OCI-M2 (cell line): ENCODE results near the gene HYPK.

ENCODE experiments used
- DNase-seq: peaks from one replicate; lab custom pipeline; 2025; ENCODE audit not compliant: unreplicated experiment; lab: John Stamatoyannopoulos, UW

HYPK gene, protein sequence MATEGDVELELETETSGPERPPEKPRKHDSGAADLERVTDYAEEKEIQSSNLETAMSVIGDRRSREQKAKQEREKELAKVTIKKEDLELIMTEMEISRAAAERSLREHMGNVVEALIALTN

GRCh38 chr15:43800286-43801141 is at the start of gene HYPK:
Gene HYPK (plus strand): TSS chr15:43800599. CDS start chr15:43800623, 24 bp downstream.
- DNase-seq, result peak; percentile 34

- no peak for DNase-seq
Measured at GRCh38 chr15:43751885-43752284, 48.5 kb upstream of the HYPK start.

DNA sequence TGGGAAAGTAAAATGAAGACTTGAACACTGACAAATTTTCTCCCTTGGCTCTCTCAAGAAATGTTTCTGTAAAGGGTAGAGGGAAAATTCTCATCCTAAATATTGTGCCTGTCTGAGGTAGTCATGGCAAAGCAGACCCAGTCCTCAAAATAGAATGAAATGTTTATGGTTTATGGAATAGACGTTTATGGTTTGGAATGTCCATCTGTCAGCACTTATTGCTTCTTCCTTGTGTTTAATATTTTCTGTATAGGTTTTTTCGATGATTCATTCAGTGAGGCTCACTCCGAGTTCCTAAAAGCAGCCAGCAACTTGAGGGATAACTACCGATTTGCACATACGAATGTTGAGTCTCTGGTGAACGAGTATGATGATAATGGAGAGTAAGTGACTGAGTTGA is 37.6 kb upstream of the HYPK start:
- no peak for DNase-seq

GRCh38 chr15:43763819-43764446 is 36.5 kb upstream of the HYPK start:
- DNase-seq, result no peak

DNA sequence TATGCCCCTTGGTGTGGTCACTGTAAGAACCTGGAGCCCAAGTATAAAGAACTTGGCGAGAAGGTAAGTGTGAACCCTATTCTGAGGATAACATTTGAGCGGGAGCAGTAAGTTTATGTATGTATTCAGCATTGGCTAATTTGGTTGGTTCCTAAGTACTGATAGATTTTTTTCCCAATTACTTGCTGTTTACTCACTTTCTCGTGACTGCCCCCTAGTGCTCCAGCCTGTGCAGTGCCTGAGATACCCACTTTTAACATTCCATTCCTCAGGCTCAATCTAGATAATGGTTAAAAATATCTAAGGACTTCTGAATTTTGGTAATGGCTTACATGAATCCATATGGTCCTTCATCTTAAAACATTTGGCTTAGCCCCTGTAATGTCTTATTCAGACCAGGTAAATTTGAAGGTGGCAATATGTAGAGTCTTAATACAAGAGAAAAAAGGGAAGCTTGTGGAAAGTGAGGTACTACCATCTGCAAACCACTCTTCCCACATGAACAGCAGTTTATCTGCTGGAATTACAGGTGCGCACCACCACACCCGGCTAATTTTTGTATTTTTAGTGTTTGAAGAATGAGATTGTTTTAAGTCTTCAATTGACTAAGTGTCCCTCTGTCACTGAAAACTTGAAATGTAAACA is 30.7 kb upstream of the HYPK start:
- DNase-seq, result no peak

- DNase-seq, result no peak
Measured at GRCh38 chr15:43771816-43772215, 28.6 kb upstream of the HYPK start.

DNA sequence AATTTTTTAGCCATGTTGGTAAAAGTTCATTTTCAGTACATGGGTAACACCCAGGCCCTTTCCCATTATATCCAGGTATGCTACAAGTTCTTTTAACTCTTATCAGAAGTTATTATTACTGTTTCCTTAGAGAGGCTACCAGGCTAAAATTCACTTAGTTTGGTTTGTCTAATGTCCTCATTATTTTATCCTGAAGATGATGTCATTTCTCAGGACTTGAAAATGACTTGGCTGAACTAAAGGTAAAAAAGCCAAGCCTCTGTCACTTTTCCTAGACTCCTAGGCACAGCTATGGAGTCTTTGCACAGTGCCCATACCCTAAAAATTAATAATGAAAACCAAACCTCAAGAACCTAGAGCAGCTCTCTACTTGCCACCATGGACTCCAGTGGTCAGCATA is 27.8 kb upstream of the HYPK start:
- DNase-seq, result no peak

DNA sequence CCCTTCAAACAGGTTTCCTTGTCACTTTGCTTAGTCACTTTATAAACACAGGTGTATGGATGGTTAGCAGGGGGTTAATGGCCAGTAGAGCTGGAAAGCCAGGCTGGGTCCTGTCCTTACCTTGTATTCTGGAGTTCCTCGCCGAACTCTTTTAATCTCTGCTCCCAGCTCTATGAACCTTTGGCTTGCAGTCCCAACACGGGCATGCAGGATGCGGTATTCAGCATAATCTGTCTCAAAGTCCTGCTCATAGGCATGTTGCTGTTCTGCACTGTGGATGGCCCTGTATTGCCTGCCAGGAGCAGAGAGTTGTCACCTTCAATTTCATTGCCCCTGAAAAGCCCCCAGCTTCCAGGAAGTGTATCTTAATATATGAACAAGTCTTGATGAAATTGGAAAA is 26.3 kb upstream of the HYPK start:
- DNase-seq, result no peak

DNA sequence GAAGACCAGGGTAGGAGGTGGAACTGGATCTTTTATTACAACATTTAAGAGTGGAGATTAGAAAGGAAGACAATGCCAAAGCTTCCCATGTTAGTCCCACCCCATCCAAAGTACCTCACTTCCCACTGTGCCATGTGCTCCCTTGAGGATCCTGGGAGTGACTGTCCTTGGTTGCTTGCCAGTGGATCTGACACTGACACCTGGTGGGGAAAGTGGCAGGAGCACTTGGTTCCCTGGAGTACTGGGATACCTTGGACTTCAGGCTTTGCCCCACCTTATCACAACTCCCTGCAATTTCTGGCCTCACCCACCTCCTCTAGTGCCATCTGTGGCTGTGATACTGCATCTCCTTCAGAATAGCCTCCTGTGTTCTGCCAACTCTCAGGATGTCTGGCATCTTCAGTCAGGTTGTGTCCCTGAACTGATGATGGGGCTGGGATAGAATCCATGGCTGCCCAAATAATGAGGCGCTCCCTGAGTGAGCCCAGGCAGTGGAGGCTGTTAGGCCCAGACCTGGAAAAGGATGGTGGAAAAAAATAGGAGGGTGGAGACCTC is 24.9 kb upstream of the HYPK start:
- DNase-seq, result no peak

GRCh38 chr15:43776101-43776717 is 24.2 kb upstream of the HYPK start:
- DNase-seq, result no peak

GRCh38 chr15:43776718-43777266 is 23.6 kb upstream of the HYPK start, which contains the start of gene ELL3:
Gene ELL3 (minus strand): TSS chr15:43776966. CDS start chr15:43776901, 65 bp downstream.
- no peak for DNase-seq

DNA sequence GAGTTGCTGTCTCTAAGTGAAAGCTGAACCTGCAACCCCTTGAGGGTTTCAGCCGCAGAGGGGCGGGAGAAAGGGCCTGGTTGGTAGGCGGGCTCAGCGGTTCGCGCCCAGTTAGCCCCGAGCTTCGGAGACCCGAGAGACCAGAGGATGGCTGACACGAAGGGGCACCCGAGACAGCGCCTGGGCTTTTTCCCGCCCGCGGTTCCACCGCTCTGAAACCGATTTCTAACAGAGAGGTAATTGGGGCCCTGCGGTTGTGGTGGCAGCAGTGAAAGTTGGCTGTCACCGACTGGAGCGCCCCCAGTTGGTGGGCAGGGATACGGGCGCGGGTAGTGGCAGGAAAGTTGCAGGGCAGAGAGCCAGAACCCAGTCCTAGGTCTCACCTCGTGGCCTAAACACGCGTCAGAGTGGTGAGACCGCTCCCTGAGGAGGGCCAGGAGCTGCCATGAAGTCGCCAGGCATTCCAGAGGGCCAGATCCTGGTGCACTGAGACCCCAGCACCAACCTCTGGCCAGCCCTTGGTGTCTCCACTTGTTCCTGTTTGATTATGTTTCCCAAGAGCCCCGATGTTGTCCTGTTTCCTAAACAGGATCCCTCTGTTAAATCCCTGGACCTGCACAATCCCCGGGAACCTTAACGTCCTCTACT is 23.0 kb upstream of the HYPK start:
- DNase-seq, result peak; percentile 92

GRCh38 chr15:43779016-43779415 is 21.4 kb upstream of the HYPK start:
- no peak for DNase-seq

DNA sequence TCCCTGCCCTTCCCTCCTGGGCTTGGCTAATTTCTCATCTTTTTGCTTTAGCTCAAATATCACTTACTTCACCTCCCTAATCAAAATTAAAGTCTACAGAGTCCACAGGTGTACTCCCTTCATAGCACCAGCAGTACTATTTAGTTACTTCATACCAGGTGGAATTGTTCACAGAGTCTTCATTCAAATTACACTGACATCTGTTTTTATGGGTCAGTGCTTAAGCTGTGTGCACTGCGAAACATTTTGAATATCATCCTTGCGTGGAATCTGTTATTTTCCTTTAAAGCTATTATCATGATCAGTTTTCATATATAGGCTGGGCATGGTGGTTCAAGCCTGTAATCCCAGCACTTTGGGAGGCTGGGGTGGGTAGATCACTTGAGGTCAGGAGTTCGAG is 11.0 kb upstream of the HYPK start:
- DNase-seq, result no peak

- peak; percentile 79 for DNase-seq
Measured at GRCh38 chr15:43791993-43792760, 8.2 kb upstream of the HYPK start, which contains the start of gene SERF2. Gene SERF2 (plus strand): TSS chr15:43792320. CDS start chr15:43792377, 57 bp downstream.

- no peak for DNase-seq
Measured at GRCh38 chr15:43792761-43793476, 7.5 kb upstream of the HYPK start.

DNA sequence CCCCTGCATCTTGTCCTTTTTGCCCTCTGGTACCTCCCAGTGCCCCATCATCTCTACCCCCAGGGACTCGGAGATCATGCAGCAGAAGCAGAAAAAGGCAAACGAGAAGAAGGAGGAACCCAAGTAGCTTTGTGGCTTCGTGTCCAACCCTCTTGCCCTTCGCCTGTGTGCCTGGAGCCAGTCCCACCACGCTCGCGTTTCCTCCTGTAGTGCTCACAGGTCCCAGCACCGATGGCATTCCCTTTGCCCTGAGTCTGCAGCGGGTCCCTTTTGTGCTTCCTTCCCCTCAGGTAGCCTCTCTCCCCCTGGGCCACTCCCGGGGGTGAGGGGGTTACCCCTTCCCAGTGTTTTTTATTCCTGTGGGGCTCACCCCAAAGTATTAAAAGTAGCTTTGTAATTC is 6.8 kb upstream of the HYPK start:
- no peak for DNase-seq

- DNase-seq, result no peak
Measured at GRCh38 chr15:43794269-43795037, 5.9 kb upstream of the HYPK start.
